ENCODE results near the gene MAGI2. TPM values are rescaled to one million over a fixed set of nuclear protein-coding genes. Genes with fewer than 3 reads are reported as not detected.

Gene MAGI2
- total RNA-seq, 1 experiment from 2014 or later, result 0.22 TPM

DNA sequence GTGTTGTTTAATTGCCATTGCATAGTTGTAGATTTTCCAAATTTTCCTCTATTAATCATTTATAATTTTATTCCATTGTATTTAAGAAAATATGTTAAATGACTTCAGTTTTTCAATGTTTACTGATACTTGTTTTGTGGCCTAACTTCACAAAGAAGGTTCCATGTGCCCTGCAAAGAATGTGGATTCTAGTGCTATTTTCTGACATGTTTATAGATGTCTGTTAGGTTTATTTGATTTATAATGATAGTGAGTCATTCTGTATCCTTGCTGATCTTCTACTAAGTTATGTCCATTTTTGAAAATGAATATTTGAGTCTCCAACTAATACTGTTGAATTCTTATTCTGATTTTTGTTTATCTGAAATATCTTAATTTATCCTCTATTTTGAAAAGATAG lies 369.0 kb downstream of the MAGI2 start:
- RAD21 ChIA-PET (ENCODE audit: low non-redundant PET in 1 of 2, low total read pairs in 2 of 2, uncharacterized antibody in 2 of 2, unreplicated experiment in 2 of 2), result no interaction called here
- Histone ChIP-seq H3K9me3 (ENCODE audit: control insufficient read depth in 1 of 2, insufficient read depth in 1 of 2, low read depth in 1 of 2, low read length in 2 of 2) (no peaks in the 10 kb centered on the region), H3K9ac (ENCODE audit: low read length) (no peak overlapping the region), H3K9me2 (ENCODE audit: insufficient read depth) (no peaks in the 10 kb centered on the region), H2AFZ (ENCODE audit: low read depth, low read length, poor library complexity, severe bottlenecking) (no peak overlapping the region), H3K36me3 (ENCODE audit: control insufficient read depth in 1 of 2, insufficient read depth in 2 of 2, low read length in 2 of 2) (no peaks in the 10 kb centered on the region), H4K20me1 (ENCODE audit: insufficient read depth) (no peaks in the 10 kb centered on the region), H3K27me3 (ENCODE audit: insufficient read depth, low read length) (no peaks in the 10 kb centered on the region), H3K4me3 (replicated peaks in 1 of 2; ENCODE audit: low read depth in 1 of 2, low read length in 2 of 2) (no peak overlapping the region), H3K4me2 (ENCODE audit: low read length) (no peak overlapping the region), H3K79me2 (ENCODE audit: insufficient read depth, low read length) (no peaks in the 10 kb centered on the region), H3K4me1 (ENCODE audit: control insufficient read depth in 1 of 2, insufficient read depth in 2 of 2, low read length in 2 of 2) (no peaks in the 10 kb centered on the region), H3K27ac (ENCODE audit: low read depth, low read length) (no peak overlapping the region)
- intact Hi-C loops (cut with micrococcal nuclease), result no loop called here
- ATAC-seq (no peak), DNase-seq (ENCODE audit: low read depth, low spot score) (no peak)
- BruUV-seq (replicated peaks), result no TSS peak
- POLR2A ChIA-PET, result no interaction called here
- TF ChIP-seq SIN3A (IDR thresholded peaks at IDR 0.05; ENCODE audit: low read depth) (no peak), TCF7L2 (IDR thresholded peaks at IDR 0.05; ENCODE audit: borderline replicate concordance, extremely low read depth, insufficient read depth, insufficient read length) (no peak), SP1 (IDR thresholded peaks at IDR 0.05; ENCODE audit: low read depth) (no peak), CEBPB (IDR thresholded peaks at IDR 0.05; ENCODE audit: low read depth) (no peak), MAX (IDR thresholded peaks at IDR 0.05) (no peak), EZH2 (IDR thresholded peaks at IDR 0.05) (no peak), CTCF (IDR thresholded peaks at IDR 0.05 in 2 of 3, conservative IDR thresholded peaks at IDR 0.05 in 1 of 3; ENCODE audit: borderline replicate concordance in 1 of 3, insufficient read depth in 1 of 3, low read depth in 2 of 3, low read length in 2 of 3) (no peak), ZBTB33 (IDR thresholded peaks at IDR 0.05; ENCODE audit: extremely low read depth, insufficient replicate concordance, low read length) (no peak), EGR1 (IDR thresholded peaks at IDR 0.05; ENCODE audit: low read depth) (no peak), EZH2phosphoT487 (IDR thresholded peaks at IDR 0.05; ENCODE audit: borderline replicate concordance) (no peak), FOSL1 (IDR thresholded peaks at IDR 0.05; ENCODE audit: low read depth) (no peak), YY1 (IDR thresholded peaks at IDR 0.05; ENCODE audit: extremely low read depth, insufficient replicate concordance, low read depth, low read length) (no peak), ZFX (IDR thresholded peaks at IDR 0.05) (no peak)
- TF ChIP-seq, protein P1, sequence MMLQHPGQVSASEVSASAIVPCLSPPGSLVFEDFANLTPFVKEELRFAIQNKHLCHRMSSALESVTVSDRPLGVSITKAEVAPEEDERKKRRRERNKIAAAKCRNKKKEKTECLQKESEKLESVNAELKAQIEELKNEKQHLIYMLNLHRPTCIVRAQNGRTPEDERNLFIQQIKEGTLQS (IDR thresholded peaks at IDR 0.05), result no peak
- CTCF ChIA-PET, result no interaction called here
